ENCODE measurements around the gene RNPEPL1.

GRCh38 chr2:240615820-240616547 is 47.7 kb downstream of the RNPEPL1 start:
- TF ChIP-seq, protein P1, sequence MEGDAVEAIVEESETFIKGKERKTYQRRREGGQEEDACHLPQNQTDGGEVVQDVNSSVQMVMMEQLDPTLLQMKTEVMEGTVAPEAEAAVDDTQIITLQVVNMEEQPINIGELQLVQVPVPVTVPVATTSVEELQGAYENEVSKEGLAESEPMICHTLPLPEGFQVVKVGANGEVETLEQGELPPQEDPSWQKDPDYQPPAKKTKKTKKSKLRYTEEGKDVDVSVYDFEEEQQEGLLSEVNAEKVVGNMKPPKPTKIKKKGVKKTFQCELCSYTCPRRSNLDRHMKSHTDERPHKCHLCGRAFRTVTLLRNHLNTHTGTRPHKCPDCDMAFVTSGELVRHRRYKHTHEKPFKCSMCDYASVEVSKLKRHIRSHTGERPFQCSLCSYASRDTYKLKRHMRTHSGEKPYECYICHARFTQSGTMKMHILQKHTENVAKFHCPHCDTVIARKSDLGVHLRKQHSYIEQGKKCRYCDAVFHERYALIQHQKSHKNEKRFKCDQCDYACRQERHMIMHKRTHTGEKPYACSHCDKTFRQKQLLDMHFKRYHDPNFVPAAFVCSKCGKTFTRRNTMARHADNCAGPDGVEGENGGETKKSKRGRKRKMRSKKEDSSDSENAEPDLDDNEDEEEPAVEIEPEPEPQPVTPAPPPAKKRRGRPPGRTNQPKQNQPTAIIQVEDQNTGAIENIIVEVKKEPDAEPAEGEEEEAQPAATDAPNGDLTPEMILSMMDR (IDR thresholded peaks at IDR 0.05) = no peak
- TF ChIP-seq POLR2AphosphoS5 (IDR thresholded peaks at IDR 0.05) (no peak), POLR2A (IDR thresholded peaks at IDR 0.05) (no peak), EP300 (IDR thresholded peaks at IDR 0.05) (no peak)

All from sigmoid colon (tissue), 4 donors.